ENCODE measurements around the gene ASB6.

The ASB6 gene

DNA sequence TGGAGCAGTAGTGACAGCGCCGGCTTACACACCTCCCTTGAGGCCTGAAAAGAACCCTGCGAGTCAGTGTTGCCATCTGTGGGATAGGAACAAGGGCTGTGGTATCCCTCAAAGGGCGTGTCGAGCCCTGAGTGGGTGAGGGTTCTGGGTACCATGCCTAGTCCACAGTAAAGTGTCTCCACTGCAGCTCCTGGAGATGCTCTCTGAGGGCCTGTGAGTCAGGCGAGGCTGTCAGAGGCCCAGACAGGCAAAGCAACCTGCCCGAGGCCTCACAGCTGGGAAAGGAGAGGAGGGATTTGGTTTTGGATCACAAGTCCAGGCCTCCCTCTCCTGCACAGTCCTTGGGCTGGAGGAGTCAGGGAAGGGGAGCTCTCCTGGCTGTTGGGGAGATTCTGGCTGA, 29.6 kb upstream of the ASB6 start:
- no peak for DNase-seq
- Histone ChIP-seq H3K27me3 (no peaks in the 10 kb centered on the region), H3K9me3 (no peaks in the 10 kb centered on the region), H3K36me3 (no peaks in the 10 kb centered on the region), H3K4me1 (no peaks in the 10 kb centered on the region; the same call in 1 of the 2 replicates), H3K4me3 (ENCODE audit: low read depth, low read length) (no peak overlapping the region)
- TF ChIP-seq CTCF (IDR thresholded peaks at IDR 0.05; ENCODE audit: low read depth, low read length): no peak

DNA sequence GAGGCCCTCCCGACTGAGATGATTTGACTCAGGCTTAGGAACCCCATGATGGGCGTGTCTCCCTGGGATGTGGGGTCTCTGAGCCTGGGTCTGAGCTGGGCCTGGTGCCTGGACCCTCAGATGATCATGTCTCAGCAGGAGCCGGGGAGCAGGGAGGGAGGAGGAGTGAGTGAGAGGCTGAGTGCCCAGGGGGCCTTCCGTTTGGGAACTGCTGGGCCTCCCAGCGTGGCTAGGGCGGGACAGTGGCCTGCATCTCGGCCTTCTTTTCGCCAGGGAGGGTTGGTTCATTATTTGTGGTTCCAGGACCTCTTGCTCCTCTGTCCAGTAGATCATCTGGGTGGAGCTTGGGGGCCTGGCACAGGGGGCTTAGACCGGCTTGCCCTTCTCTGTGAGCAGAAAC, 29.1 kb upstream of the ASB6 start:
- DNase-seq: no peak
- TF ChIP-seq CTCF (IDR thresholded peaks at IDR 0.05; ENCODE audit: low read depth, low read length): no peak
- H3K27me3 ChIP-seq: no peaks in the 10 kb centered on the region
- H3K36me3 ChIP-seq: no peaks in the 10 kb centered on the region
- H3K4me1 ChIP-seq: no peaks in the 10 kb centered on the region; the same call in 1 of the 2 replicates
- H3K9me3 ChIP-seq: no peaks in the 10 kb centered on the region
- no peak overlapping the region for H3K4me3 ChIP-seq (ENCODE audit: low read depth, low read length)

DNA sequence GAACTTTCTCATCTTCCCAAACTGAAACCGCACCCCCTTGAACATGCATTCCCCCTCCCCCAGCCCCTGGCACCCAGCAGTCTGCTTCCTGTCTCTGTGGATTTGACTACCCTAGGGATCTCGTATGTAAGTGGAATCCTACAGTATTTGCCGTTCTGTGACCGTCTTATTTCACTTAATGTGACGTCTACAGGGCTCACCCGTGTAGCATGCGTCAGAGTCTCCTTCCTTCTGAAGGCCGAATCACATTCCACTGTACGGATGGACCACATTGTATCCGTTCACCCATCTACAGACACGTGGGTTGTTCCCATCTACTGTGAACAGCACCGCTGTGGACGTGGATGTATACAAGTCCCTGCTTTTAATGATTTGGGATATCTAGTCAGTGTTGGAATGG, 28.0 kb upstream of the ASB6 start:
- no peak for TF ChIP-seq CTCF (IDR thresholded peaks at IDR 0.05; ENCODE audit: low read depth, low read length)
- H3K36me3 ChIP-seq: no peaks in the 10 kb centered on the region
- H3K4me3 ChIP-seq (ENCODE audit: low read depth, low read length): no peak overlapping the region
- H3K4me1 ChIP-seq: no peaks in the 10 kb centered on the region
- no peak for DNase-seq
- peaks cover 8% of the 10 kb centered on the region for H3K27me3 ChIP-seq
- H3K9me3 ChIP-seq: no peaks in the 10 kb centered on the region

- DNase-seq: no peak
- peaks cover 8% of the 10 kb centered on the region for H3K27me3 ChIP-seq
- H3K36me3 ChIP-seq: no peaks in the 10 kb centered on the region
- H3K9me3 ChIP-seq: no peaks in the 10 kb centered on the region
- no peak for TF ChIP-seq CTCF (IDR thresholded peaks at IDR 0.05; ENCODE audit: low read depth, low read length)
- no peak overlapping the region for H3K4me3 ChIP-seq (ENCODE audit: low read depth, low read length)
- no peaks in the 10 kb centered on the region for H3K4me1 ChIP-seq
These were observed 27.3 kb upstream of the ASB6 start for GRCh38 chr9:129669141-129669718.

DNA sequence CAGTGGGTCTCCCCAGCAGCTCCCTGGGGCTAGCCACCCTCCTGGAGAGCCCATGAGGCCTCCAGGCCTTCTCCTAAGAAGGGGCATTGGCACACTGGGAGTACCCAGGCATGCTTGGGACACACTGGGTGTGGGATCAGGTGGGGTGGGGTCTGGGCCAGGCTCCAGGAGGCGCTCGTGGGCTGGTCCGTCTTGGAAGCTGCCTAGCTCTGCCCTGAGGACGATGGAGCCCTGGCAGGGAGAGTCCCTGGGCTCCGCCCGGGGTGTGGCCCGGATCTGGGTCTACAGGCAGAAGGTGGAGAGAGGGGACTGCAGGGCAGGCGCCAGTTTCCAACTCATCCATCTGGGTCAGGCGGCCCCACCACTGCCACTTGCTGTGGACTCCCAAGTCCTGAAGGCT, 25.9 kb upstream of the ASB6 start:
- Histone ChIP-seq H3K9me3 (no peaks in the 10 kb centered on the region), H3K36me3 (no peaks in the 10 kb centered on the region), H3K4me1 (no peaks in the 10 kb centered on the region), H3K4me3 (ENCODE audit: low read depth, low read length) (no peak overlapping the region), H3K27me3 (peaks cover 8% of the 10 kb centered on the region)
- TF ChIP-seq CTCF (IDR thresholded peaks at IDR 0.05; ENCODE audit: low read depth, low read length): no peak
- DNase-seq: no peak

GRCh38 chr9:129667378-129667777, 25.4 kb upstream of the ASB6 start:
- DNase-seq: no peak
- H3K4me1 ChIP-seq: no peaks in the 10 kb centered on the region
- no peaks in the 10 kb centered on the region for H3K9me3 ChIP-seq
- peaks cover 8% of the 10 kb centered on the region for H3K27me3 ChIP-seq
- H3K36me3 ChIP-seq: no peaks in the 10 kb centered on the region
- no peak overlapping the region for H3K4me3 ChIP-seq (ENCODE audit: low read depth, low read length)
- TF ChIP-seq CTCF (IDR thresholded peaks at IDR 0.05; ENCODE audit: low read depth, low read length): no peak

Measured in BE2C (cell line).